Osteoblast (primary cell): ENCODE data around the gene LRRC1. TPM values are rescaled to one million over a fixed set of nuclear protein-coding genes. Genes with fewer than 3 reads are reported as not detected.

Source experiments
- DNase-seq: peaks from one replicate; pipeline ENCODE4 v3.0.0; 2011; ENCODE audit warnings: low spot score, mixed read lengths; ENCODE audit not compliant: insufficient read length; ENCODE audit errors: missing footprints
- H2AFZ ChIP-seq: 2 replicates; pipeline ENCODE4 v1.6.0; 2011; ENCODE audit warnings: mild to moderate bottlenecking, low read length
- H3K27ac ChIP-seq: 2 replicates; pipeline ENCODE4 v1.5.1; 2011; ENCODE audit warnings: mild to moderate bottlenecking, low read depth, low read length, moderate library complexity
- H3K27me3 ChIP-seq: 2 replicates; pipeline ENCODE4 v1.6.0; 2012; ENCODE audit warnings: mild to moderate bottlenecking, control low read depth, inconsistent platforms, low read length, moderate library complexity; ENCODE audit not compliant: insufficient read depth
- H3K36me3 ChIP-seq: 2 replicates; pipeline ENCODE4 v1.5.1; 2011; ENCODE audit warnings: mild to moderate bottlenecking, low read length, control low read depth, moderate library complexity; ENCODE audit not compliant: insufficient read depth
- H3K4me1 ChIP-seq: 2 replicates; pipeline ENCODE4 v1.5.1; 2011; ENCODE audit warnings: mild to moderate bottlenecking, low read length, control low read depth, moderate library complexity; ENCODE audit not compliant: insufficient read depth
- H3K4me2 ChIP-seq: 2 replicates; pipeline ENCODE4 v1.6.0; 2011; ENCODE audit warnings: mild to moderate bottlenecking, low read length; ENCODE audit not compliant: insufficient read depth
- H3K4me3 ChIP-seq: fragments of 200-600 bp; sonication (generic); 3 replicates; pipeline ENCODE4 v1.5.1; 2012; ENCODE audit warnings: mild to moderate bottlenecking, low read length, inconsistent platforms; ENCODE audit not compliant: insufficient read depth
- H3K79me2 ChIP-seq: 2 replicates; pipeline ENCODE4 v1.6.0; 2012; ENCODE audit warnings: mild to moderate bottlenecking, low read length, control low read depth, inconsistent platforms; ENCODE audit not compliant: insufficient read depth
- H3K9me3 ChIP-seq: 2 replicates; pipeline ENCODE4 v1.5.1; 2011; ENCODE audit warnings: low read depth, low read length, control low read depth
- H4K20me1 ChIP-seq: 2 replicates; pipeline ENCODE4 v1.6.0; 2012; ENCODE audit warnings: mild to moderate bottlenecking, low read length, control low read depth; ENCODE audit not compliant: insufficient read depth
- CTCF ChIP-seq: IDR thresholded peaks from 2 replicates; pipeline ENCODE4 v1.5.1; 2011; ENCODE audit warnings: mild to moderate bottlenecking, low read depth, low read length, moderate library complexity; ENCODE audit errors: extremely low read depth
- total RNA-seq: library from RNA; depleted of rRNA; stranded (reverse); fragments of >200 nt; gene quantifications from 2 replicates; pipeline ENCODE4 v1.2.3, GENCODE V29; 2012

Gene LRRC1
- total RNA-seq, 1 donor = 7.2 TPM

GRCh38 chr6:53877151-53877550 is 82.3 kb downstream of the LRRC1 start:
- H3K36me3 ChIP-seq = no peaks in the 10 kb centered on the region
- no peak for TF ChIP-seq CTCF
- no peak overlapping the region for H3K27ac ChIP-seq
- no peaks in the 10 kb centered on the region for H3K9me3 ChIP-seq
- no peaks in the 10 kb centered on the region for H3K79me2 ChIP-seq
- H2AFZ ChIP-seq = no peak overlapping the region
- no peaks in the 10 kb centered on the region for H4K20me1 ChIP-seq
- no peak overlapping the region for H3K4me2 ChIP-seq
- no peaks in the 10 kb centered on the region for H3K27me3 ChIP-seq
- no peaks in the 10 kb centered on the region for H3K4me1 ChIP-seq
- no peak overlapping the region for H3K4me3 ChIP-seq
- no peak for DNase-seq

GRCh38 chr6:53878808-53879207 is 84.0 kb downstream of the LRRC1 start:
- no peaks in the 10 kb centered on the region for H3K27me3 ChIP-seq
- H4K20me1 ChIP-seq = no peaks in the 10 kb centered on the region
- no peak for TF ChIP-seq CTCF
- H3K9me3 ChIP-seq = no peaks in the 10 kb centered on the region
- no peak overlapping the region for H3K27ac ChIP-seq
- no peaks in the 10 kb centered on the region for H3K4me1 ChIP-seq
- H3K4me3 ChIP-seq = no peak overlapping the region
- no peaks in the 10 kb centered on the region for H3K79me2 ChIP-seq
- DNase-seq = no peak
- no peak overlapping the region for H2AFZ ChIP-seq
- no peak overlapping the region for H3K4me2 ChIP-seq
- H3K36me3 ChIP-seq = no peaks in the 10 kb centered on the region

- DNase-seq = no peak
Measured at GRCh38 chr6:53879608-53880007, 84.8 kb downstream of the LRRC1 start.

GRCh38 chr6:53887316-53887715 is 92.5 kb downstream of the LRRC1 start:
- H2AFZ ChIP-seq = no peak overlapping the region
- no peak overlapping the region for H3K4me3 ChIP-seq
- H4K20me1 ChIP-seq = no peaks in the 10 kb centered on the region
- no peak overlapping the region for H3K4me2 ChIP-seq
- no peaks in the 10 kb centered on the region for H3K79me2 ChIP-seq
- H3K4me1 ChIP-seq = peaks cover 7% of the 10 kb centered on the region
- DNase-seq = no peak
- no peaks in the 10 kb centered on the region for H3K27me3 ChIP-seq
- no peak for TF ChIP-seq CTCF
- H3K27ac ChIP-seq = no peak overlapping the region
- H3K9me3 ChIP-seq = no peaks in the 10 kb centered on the region
- no peaks in the 10 kb centered on the region for H3K36me3 ChIP-seq

More at GRCh38 chr6:53879608-53880007, 84.8 kb downstream of the LRRC1 start:
- Histone ChIP-seq H3K9me3 (no peaks in the 10 kb centered on the region), H3K27ac (no peak overlapping the region), H3K4me1 (no peaks in the 10 kb centered on the region), H3K4me2 (no peak overlapping the region), H2AFZ (no peak overlapping the region), H3K27me3 (no peaks in the 10 kb centered on the region), H3K4me3 (no peak overlapping the region), H3K36me3 (no peaks in the 10 kb centered on the region), H4K20me1 (no peaks in the 10 kb centered on the region), H3K79me2 (no peaks in the 10 kb centered on the region)
- no peak for TF ChIP-seq CTCF
